MM.1S (cell line): ENCODE measurements around the gene CLASP1.

Source experiments
- EZH2 ChIP-seq: fragments of 300-600 bp; sonication (generic); optimal IDR thresholded peaks from 2 replicates; pipeline ENCODE3; 2017; ENCODE audit warnings: low read depth, mild to moderate bottlenecking, antibody characterized with exemption, low read length, mixed read lengths
- EZH2phosphoT487 ChIP-seq: fragments of 300-600 bp; sonication (generic); IDR thresholded peaks from 2 replicates; pipeline ENCODE4 v1.6.1; 2018; ENCODE audit warnings: antibody characterized with exemption, low read length
- TF ChIP-seq, protein P1 (sequence below): fragments of 300-600 bp; sonication (generic); IDR thresholded peaks from 2 replicates; pipeline ENCODE4 v1.5.1; 2016; ENCODE audit warnings: antibody characterized with exemption, low read length, mixed read lengths

DNA sequence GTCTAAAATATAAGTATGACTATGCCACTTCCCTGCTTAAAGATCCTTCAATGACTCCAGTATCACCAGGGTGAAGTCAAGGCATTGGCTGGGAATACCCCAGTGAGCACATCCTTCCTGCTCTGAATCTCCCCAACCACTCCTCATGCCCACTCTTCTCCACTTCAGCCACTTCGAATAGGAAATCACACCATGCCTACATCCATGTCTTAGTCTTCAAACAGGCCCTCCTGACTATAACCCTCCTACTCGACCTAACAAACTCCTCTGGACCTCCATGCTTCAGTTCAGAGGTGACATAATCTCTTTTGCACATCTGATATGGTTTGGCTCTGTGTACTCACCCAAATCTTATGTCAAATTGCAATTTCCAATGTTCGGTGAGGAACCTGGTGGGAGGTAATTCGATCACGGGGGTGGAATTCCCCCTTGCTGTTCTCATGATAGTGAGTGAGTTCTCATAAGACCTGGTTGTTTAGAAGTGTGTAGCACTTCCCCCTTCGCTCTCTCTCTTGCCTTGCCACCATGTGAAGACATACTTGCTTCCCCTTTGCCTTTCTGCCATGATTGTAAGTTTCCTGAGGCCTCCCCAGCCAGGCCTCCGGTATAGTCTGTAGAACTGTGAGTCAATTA lies 276.4 kb downstream of the CLASP1 start:
- TF ChIP-seq, protein P1, sequence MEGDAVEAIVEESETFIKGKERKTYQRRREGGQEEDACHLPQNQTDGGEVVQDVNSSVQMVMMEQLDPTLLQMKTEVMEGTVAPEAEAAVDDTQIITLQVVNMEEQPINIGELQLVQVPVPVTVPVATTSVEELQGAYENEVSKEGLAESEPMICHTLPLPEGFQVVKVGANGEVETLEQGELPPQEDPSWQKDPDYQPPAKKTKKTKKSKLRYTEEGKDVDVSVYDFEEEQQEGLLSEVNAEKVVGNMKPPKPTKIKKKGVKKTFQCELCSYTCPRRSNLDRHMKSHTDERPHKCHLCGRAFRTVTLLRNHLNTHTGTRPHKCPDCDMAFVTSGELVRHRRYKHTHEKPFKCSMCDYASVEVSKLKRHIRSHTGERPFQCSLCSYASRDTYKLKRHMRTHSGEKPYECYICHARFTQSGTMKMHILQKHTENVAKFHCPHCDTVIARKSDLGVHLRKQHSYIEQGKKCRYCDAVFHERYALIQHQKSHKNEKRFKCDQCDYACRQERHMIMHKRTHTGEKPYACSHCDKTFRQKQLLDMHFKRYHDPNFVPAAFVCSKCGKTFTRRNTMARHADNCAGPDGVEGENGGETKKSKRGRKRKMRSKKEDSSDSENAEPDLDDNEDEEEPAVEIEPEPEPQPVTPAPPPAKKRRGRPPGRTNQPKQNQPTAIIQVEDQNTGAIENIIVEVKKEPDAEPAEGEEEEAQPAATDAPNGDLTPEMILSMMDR = no peak
- TF ChIP-seq EZH2phosphoT487 (no peak), EZH2 (no peak)
